ENCODE data around the gene UCK2. TPM values are rescaled to one million over a fixed set of nuclear protein-coding genes. Genes with fewer than 3 reads are reported as not detected.

UCK2 gene
- total RNA-seq, 1 experiment from 2014 or later, result 77.9 TPM

DNA sequence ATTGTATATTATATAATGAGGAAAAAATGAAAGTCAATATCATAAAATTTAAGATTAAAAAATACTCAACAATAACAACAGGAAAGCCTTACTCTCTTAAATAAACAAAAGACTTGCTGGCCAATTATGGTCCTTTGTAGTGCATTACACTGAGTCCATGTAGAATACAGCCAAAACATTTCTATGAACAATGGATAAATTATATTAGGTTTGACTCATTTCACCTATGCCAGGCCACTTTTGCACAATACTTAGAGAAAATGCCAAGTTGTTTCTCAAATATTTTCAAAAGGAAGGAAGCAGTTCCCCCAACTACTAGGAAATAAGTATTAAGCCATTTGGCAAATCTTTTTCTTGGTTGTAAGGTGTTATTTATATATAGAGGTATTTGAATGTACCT is 19.8 kb upstream of the UCK2 start:
- no peaks in the 10 kb centered on the region for H3K9me3 ChIP-seq (ENCODE audit: control insufficient read depth, low read depth, low read length)
- no peak overlapping the region for H3K18ac ChIP-seq (ENCODE audit: insufficient read length, low read depth, low read length)
- H3K14ac ChIP-seq (ENCODE audit: insufficient read depth, low read length), result no peak overlapping the region
- no peak overlapping the region for H3K27ac ChIP-seq (ENCODE audit: insufficient read length, low read depth, low read length)
- no peak overlapping the region for H3K9ac ChIP-seq (ENCODE audit: extremely low read depth, insufficient read length, low read length)
- H3K4me3 Mint-ChIP-seq, result no peak overlapping the region
- no peak overlapping the region for H2AFZ ChIP-seq (ENCODE audit: low read length)
- H4K91ac ChIP-seq (ENCODE audit: insufficient read length, low read depth, low read length), result no peak overlapping the region
- peaks cover 6 to 12% of the 10 kb centered on the region in 2 experiments; a peak in 3 of 5 replicates for H3K9me3 Mint-ChIP-seq
- no peak overlapping the region for H4K5ac ChIP-seq (ENCODE audit: insufficient read length, low read depth, low read length)
- no peak overlapping the region for H4K8ac ChIP-seq (replicated peaks; ENCODE audit: insufficient read length, low read depth, low read length)
- H3K79me2 ChIP-seq (ENCODE audit: insufficient read depth, low read length), result no peaks in the 10 kb centered on the region
- H3K36me3 Mint-ChIP-seq (ENCODE audit: insufficient read depth in 1 of 3, low read depth in 3 of 3), result no peaks in the 10 kb centered on the region
- peaks cover 9% of the 10 kb centered on the region for H3K27me3 Mint-ChIP-seq (ENCODE audit: low read depth)
- no peak overlapping the region for H2BK20ac ChIP-seq (ENCODE audit: low read depth, low read length, poor library complexity, severe bottlenecking)
- H2AK5ac ChIP-seq (ENCODE audit: insufficient read length, low read length), result no peak overlapping the region
- no peak overlapping the region for H3K23ac ChIP-seq (ENCODE audit: insufficient read length, low read depth, low read length)
- no peak overlapping the region for H3K27ac Mint-ChIP-seq
- H2BK5ac ChIP-seq (ENCODE audit: insufficient read length, low read length), result no peak overlapping the region
- no peak overlapping the region for H3K4ac ChIP-seq (ENCODE audit: low read depth, low read length)
- DNase-seq, result no peak
- no peak overlapping the region for H3K56ac ChIP-seq (ENCODE audit: insufficient read length, low read depth, low read length)
- TF ChIP-seq, protein P1, sequence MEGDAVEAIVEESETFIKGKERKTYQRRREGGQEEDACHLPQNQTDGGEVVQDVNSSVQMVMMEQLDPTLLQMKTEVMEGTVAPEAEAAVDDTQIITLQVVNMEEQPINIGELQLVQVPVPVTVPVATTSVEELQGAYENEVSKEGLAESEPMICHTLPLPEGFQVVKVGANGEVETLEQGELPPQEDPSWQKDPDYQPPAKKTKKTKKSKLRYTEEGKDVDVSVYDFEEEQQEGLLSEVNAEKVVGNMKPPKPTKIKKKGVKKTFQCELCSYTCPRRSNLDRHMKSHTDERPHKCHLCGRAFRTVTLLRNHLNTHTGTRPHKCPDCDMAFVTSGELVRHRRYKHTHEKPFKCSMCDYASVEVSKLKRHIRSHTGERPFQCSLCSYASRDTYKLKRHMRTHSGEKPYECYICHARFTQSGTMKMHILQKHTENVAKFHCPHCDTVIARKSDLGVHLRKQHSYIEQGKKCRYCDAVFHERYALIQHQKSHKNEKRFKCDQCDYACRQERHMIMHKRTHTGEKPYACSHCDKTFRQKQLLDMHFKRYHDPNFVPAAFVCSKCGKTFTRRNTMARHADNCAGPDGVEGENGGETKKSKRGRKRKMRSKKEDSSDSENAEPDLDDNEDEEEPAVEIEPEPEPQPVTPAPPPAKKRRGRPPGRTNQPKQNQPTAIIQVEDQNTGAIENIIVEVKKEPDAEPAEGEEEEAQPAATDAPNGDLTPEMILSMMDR (conservative IDR thresholded peaks at IDR 0.05), result no peak
- H3K4me1 ChIP-seq (ENCODE audit: insufficient read depth, low read length), result no peaks in the 10 kb centered on the region
- no peaks in the 10 kb centered on the region for H3K27me3 ChIP-seq (ENCODE audit: insufficient read depth, low read length)
- no peak overlapping the region for H2BK12ac ChIP-seq (ENCODE audit: insufficient read length, low read depth, low read length)
- H4K20me1 ChIP-seq (ENCODE audit: control insufficient read depth, insufficient read depth, insufficient read length), result no peaks in the 10 kb centered on the region
- H2BK15ac ChIP-seq (ENCODE audit: low read depth, low read length), result no peak overlapping the region
- no peaks in the 10 kb centered on the region for H3K79me1 ChIP-seq (ENCODE audit: insufficient read depth, low read depth, low read length, poor library complexity, severe bottlenecking)
- H3T11ph ChIP-seq (ENCODE audit: low read length), result no peak overlapping the region
- no peaks in the 10 kb centered on the region for H3K23me2 ChIP-seq (ENCODE audit: insufficient read length, low read depth, low read length, poor library complexity, severe bottlenecking)
- no peak overlapping the region for H2BK120ac ChIP-seq (ENCODE audit: low read depth, low read length, poor library complexity, severe bottlenecking)
- no peak overlapping the region for H3K4me2 ChIP-seq (ENCODE audit: insufficient read depth, insufficient read length, low read length)
- no peaks in the 10 kb centered on the region for H3K4me1 Mint-ChIP-seq
